Measurements from ENCODE around the gene SMR3B.

The SMR3B gene

DNA sequence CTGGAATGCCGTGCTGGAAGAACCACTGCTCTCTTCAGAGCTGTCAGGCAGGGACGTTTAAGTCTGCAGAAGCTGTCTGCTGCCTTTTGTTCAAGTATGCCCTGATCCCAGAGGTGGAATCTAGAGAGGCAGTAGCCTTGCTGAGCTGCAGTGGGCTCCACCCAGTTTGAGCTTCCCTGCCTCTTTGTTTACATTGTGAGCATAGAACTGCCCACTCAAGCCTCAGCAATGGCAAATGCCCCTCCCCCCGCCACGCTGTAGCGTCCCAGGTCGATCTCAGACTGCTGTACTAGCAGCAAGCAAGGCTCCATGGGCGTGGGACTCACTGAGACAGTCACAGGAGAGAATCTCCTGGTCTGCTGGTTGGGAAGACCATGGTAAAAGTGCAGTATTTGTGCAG, 54.3 kb downstream of the SMR3B start:
- no peak overlapping the region for H3K27ac ChIP-seq
- H4K20me1 ChIP-seq (ENCODE audit: insufficient read depth) = no peaks in the 10 kb centered on the region
- no peaks in the 10 kb centered on the region for H3K27me3 ChIP-seq (ENCODE audit: insufficient read depth, low read depth)
- H3K36me3 ChIP-seq (ENCODE audit: insufficient read depth) = no peaks in the 10 kb centered on the region
- no peak overlapping the region for H3K4me2 ChIP-seq
- H3K4me1 ChIP-seq (ENCODE audit: low read depth, poor library complexity, severe bottlenecking) = peaks cover 5% of the 10 kb centered on the region
- H3K9ac ChIP-seq = no peak overlapping the region
- TF ChIP-seq, protein P1, sequence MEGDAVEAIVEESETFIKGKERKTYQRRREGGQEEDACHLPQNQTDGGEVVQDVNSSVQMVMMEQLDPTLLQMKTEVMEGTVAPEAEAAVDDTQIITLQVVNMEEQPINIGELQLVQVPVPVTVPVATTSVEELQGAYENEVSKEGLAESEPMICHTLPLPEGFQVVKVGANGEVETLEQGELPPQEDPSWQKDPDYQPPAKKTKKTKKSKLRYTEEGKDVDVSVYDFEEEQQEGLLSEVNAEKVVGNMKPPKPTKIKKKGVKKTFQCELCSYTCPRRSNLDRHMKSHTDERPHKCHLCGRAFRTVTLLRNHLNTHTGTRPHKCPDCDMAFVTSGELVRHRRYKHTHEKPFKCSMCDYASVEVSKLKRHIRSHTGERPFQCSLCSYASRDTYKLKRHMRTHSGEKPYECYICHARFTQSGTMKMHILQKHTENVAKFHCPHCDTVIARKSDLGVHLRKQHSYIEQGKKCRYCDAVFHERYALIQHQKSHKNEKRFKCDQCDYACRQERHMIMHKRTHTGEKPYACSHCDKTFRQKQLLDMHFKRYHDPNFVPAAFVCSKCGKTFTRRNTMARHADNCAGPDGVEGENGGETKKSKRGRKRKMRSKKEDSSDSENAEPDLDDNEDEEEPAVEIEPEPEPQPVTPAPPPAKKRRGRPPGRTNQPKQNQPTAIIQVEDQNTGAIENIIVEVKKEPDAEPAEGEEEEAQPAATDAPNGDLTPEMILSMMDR (conservative IDR thresholded peaks at IDR 0.05; ENCODE audit: low read depth, low read length) = no peak
- H3K4me3 ChIP-seq (IDR thresholded peaks at IDR 0.05; ENCODE audit: insufficient read depth, low read depth, low read length) = no peak overlapping the region
- no peak overlapping the region for H2AFZ ChIP-seq (ENCODE audit: low read depth)
- H3K79me2 ChIP-seq (ENCODE audit: insufficient read depth, low read depth) = no peaks in the 10 kb centered on the region

Data from KMS-11 (cell line).